DMS153 (cell line): ENCODE results near the gene ERG.

Experiments used
- DNase-seq: peaks from one replicate; lab custom pipeline; 2025; lab: John Stamatoyannopoulos, UW

ERG gene

GRCh38 chr21:38389896-38390295, 108.4 kb downstream of the ERG start:
- DNase-seq: no peak

- DNase-seq: no peak
Observed at GRCh38 chr21:38389354-38389676, 109.0 kb downstream of the ERG start.

- no peak for DNase-seq
Observed at GRCh38 chr21:38388647-38389353, 109.5 kb downstream of the ERG start.

GRCh38 chr21:38388203-38388602, 110.1 kb downstream of the ERG start:
- no peak for DNase-seq

GRCh38 chr21:38386967-38387366, 111.3 kb downstream of the ERG start:
- no peak for DNase-seq

- no peak for DNase-seq
Observed at GRCh38 chr21:38385427-38386175, 112.7 kb downstream of the ERG start.

- no peak for DNase-seq
Observed at GRCh38 chr21:38384675-38385426, 113.4 kb downstream of the ERG start.

GRCh38 chr21:38384238-38384560, 114.1 kb downstream of the ERG start:
- no peak for DNase-seq

- no peak for DNase-seq
Observed at GRCh38 chr21:38383411-38384237, 114.7 kb downstream of the ERG start.

GRCh38 chr21:38380481-38381137, 117.7 kb downstream of the ERG start:
- no peak for DNase-seq

GRCh38 chr21:38379147-38379546, 119.1 kb downstream of the ERG start:
- no peak for DNase-seq

- no peak for DNase-seq
Observed at GRCh38 chr21:38377165-38378088, 120.8 kb downstream of the ERG start.

- no peak for DNase-seq
Observed at GRCh38 chr21:38376693-38377092, 121.6 kb downstream of the ERG start.

- no peak for DNase-seq
Observed at GRCh38 chr21:38376235-38376634, 122.0 kb downstream of the ERG start.

GRCh38 chr21:38367646-38368045, 130.6 kb downstream of the ERG start:
- DNase-seq: no peak

- no peak for DNase-seq
Observed at GRCh38 chr21:38365521-38365920, 132.8 kb downstream of the ERG start.

- no peak for DNase-seq
Observed at GRCh38 chr21:38363693-38364092, 134.6 kb downstream of the ERG start.

- DNase-seq: no peak
Observed at GRCh38 chr21:38361324-38361723, 137.0 kb downstream of the ERG start.

- no peak for DNase-seq
Observed at GRCh38 chr21:38359835-38360234, 138.4 kb downstream of the ERG start.

- DNase-seq: no peak
Observed at GRCh38 chr21:38359090-38359489, 139.2 kb downstream of the ERG start.

GRCh38 chr21:38358666-38359065, 139.6 kb downstream of the ERG start:
- no peak for DNase-seq
